Measurements from ENCODE around the gene SLC35F4. TPM values are rescaled to one million over a fixed set of nuclear protein-coding genes. Genes with fewer than 3 reads are reported as not detected.

SLC35F4 gene
- polyA plus RNA-seq, 1 donor from 2014 or later = 21.0 TPM

GRCh38 chr14:57834961-57835360, 30.9 kb downstream of the SLC35F4 start:
- Histone ChIP-seq H3K9ac (ENCODE audit: low read length) (no peak overlapping the region), H4K20me1 (ENCODE audit: insufficient read depth) (no peaks in the 10 kb centered on the region), H2AFZ (ENCODE audit: low read depth, low read length) (no peak overlapping the region), H3K4me3 (ENCODE audit: low read length) (no peak overlapping the region), H3K9me2 (ENCODE audit: insufficient read depth, low read length) (no peaks in the 10 kb centered on the region), H3K36me3 (ENCODE audit: insufficient read depth, low read length) (no peaks in the 10 kb centered on the region), H3K27ac (ENCODE audit: low read length) (no peak overlapping the region), H3K4me2 (ENCODE audit: low read length) (no peak overlapping the region), H3K9me3 (ENCODE audit: low read length) (no peaks in the 10 kb centered on the region), H3K27me3 (ENCODE audit: insufficient read depth, low read depth, low read length) (no peaks in the 10 kb centered on the region), H3K79me2 (replicated peaks; ENCODE audit: insufficient read depth, low read length) (no peaks in the 10 kb centered on the region), H3F3A (ENCODE audit: insufficient read depth, low read length, poor library complexity, severe bottlenecking) (no peaks in the 10 kb centered on the region)
- TF ChIP-seq POLR2AphosphoS5 (IDR thresholded peaks at IDR 0.05) = no peak
- TF ChIP-seq CTCF (IDR thresholded peaks at IDR 0.05; ENCODE audit: poor library complexity, severe bottlenecking) = no peak
- no peak for TF ChIP-seq REST (IDR thresholded peaks at IDR 0.05; ENCODE audit: borderline replicate concordance)

- Histone ChIP-seq H3K4me2 (ENCODE audit: low read length) (no peak overlapping the region), H2AFZ (ENCODE audit: low read depth, low read length) (no peak overlapping the region), H3K9me2 (ENCODE audit: insufficient read depth, low read length) (no peaks in the 10 kb centered on the region), H3K27me3 (ENCODE audit: insufficient read depth, low read depth, low read length) (no peaks in the 10 kb centered on the region), H3K79me2 (replicated peaks; ENCODE audit: insufficient read depth, low read length) (no peaks in the 10 kb centered on the region), H3K27ac (ENCODE audit: low read length) (no peak overlapping the region), H3K4me3 (ENCODE audit: low read length) (no peak overlapping the region), H3F3A (ENCODE audit: insufficient read depth, low read length, poor library complexity, severe bottlenecking) (no peaks in the 10 kb centered on the region), H3K9me3 (ENCODE audit: low read length) (no peaks in the 10 kb centered on the region), H4K20me1 (ENCODE audit: insufficient read depth) (no peaks in the 10 kb centered on the region), H3K36me3 (ENCODE audit: insufficient read depth, low read length) (no peaks in the 10 kb centered on the region), H3K9ac (ENCODE audit: low read length) (no peak overlapping the region)
- TF ChIP-seq POLR2AphosphoS5 (IDR thresholded peaks at IDR 0.05) (no peak), REST (IDR thresholded peaks at IDR 0.05; ENCODE audit: borderline replicate concordance) (no peak), CTCF (IDR thresholded peaks at IDR 0.05; ENCODE audit: poor library complexity, severe bottlenecking) (no peak), RAD21 (conservative IDR thresholded peaks at IDR 0.05) (no peak), EP300 (conservative IDR thresholded peaks at IDR 0.05; ENCODE audit: poor library complexity, severe bottlenecking) (no peak), TAF1 (IDR thresholded peaks at IDR 0.05; ENCODE audit: low read depth) (no peak), MXI1 (conservative IDR thresholded peaks at IDR 0.05; ENCODE audit: poor library complexity, severe bottlenecking) (no peak), EZH2 (IDR thresholded peaks at IDR 0.05; ENCODE audit: borderline replicate concordance, insufficient read depth, low read length, poor library complexity, severe bottlenecking) (no peak)
These were observed 31.8 kb downstream of the SLC35F4 start for GRCh38 chr14:57834001-57834598.

All from neural cell (in vitro differentiated cells).